ENCODE results near the gene PHC3. TPM values are rescaled to one million over a fixed set of nuclear protein-coding genes. Genes with fewer than 3 reads are reported as not detected.

PHC3 gene
- total RNA-seq, 1 donor: 65.6 TPM

- no peak for DNase-seq (ENCODE audit: low read depth)
- no peak for TF ChIP-seq CTCF (IDR thresholded peaks at IDR 0.05; ENCODE audit: insufficient read depth, low read length)
- H3K4me3 ChIP-seq (ENCODE audit: low read depth, low read length): no peak overlapping the region
These were observed 17.4 kb downstream of the PHC3 start for GRCh38 chr3:170163956-170164645.

GRCh38 chr3:170162630-170163029, 18.9 kb downstream of the PHC3 start:
- TF ChIP-seq CTCF (IDR thresholded peaks at IDR 0.05; ENCODE audit: insufficient read depth, low read length): no peak

GRCh38 chr3:170162052-170162451, 19.5 kb downstream of the PHC3 start:
- no peak overlapping the region for H3K4me3 ChIP-seq (ENCODE audit: low read depth, low read length)
- no peak for DNase-seq (ENCODE audit: low read depth)
- TF ChIP-seq CTCF (IDR thresholded peaks at IDR 0.05; ENCODE audit: insufficient read depth, low read length): no peak

More at GRCh38 chr3:170162630-170163029, 18.9 kb downstream of the PHC3 start:
- no peak overlapping the region for H3K4me3 ChIP-seq (ENCODE audit: low read depth, low read length)
- no peak for DNase-seq (ENCODE audit: low read depth)

GRCh38 chr3:170159933-170160332, 21.6 kb downstream of the PHC3 start:
- no peak overlapping the region for H3K4me3 ChIP-seq (ENCODE audit: low read depth, low read length)
- DNase-seq (ENCODE audit: low read depth): no peak
- TF ChIP-seq CTCF (IDR thresholded peaks at IDR 0.05; ENCODE audit: insufficient read depth, low read length): no peak

GRCh38 chr3:170159459-170159858, 22.1 kb downstream of the PHC3 start:
- no peak for TF ChIP-seq CTCF (IDR thresholded peaks at IDR 0.05; ENCODE audit: insufficient read depth, low read length)
- no peak overlapping the region for H3K4me3 ChIP-seq (ENCODE audit: low read depth, low read length)
- no peak for DNase-seq (ENCODE audit: low read depth)

- no peak overlapping the region for H3K4me3 ChIP-seq (ENCODE audit: low read depth, low read length)
- no peak for TF ChIP-seq CTCF (IDR thresholded peaks at IDR 0.05; ENCODE audit: insufficient read depth, low read length)
- DNase-seq (ENCODE audit: low read depth): no peak
These were observed 25.9 kb downstream of the PHC3 start for GRCh38 chr3:170155604-170156003.
